NB4 (cell line): ENCODE results near the gene MUC13.

Experiments used
- CTCF ChIP-seq: IDR thresholded peaks from one replicate; pipeline ENCODE4 v1.5.1; 2012; ENCODE audit warnings: low read depth, low read length
- MAX ChIP-seq: IDR thresholded peaks from 2 replicates; pipeline ENCODE4 v1.6.1; 2011; ENCODE audit warnings: low read depth, low read length

GRCh38 chr3:124918524-124918923, 16.0 kb downstream of the MUC13 start:
- no peak for TF ChIP-seq MAX
- TF ChIP-seq CTCF, result no peak
